DMS 273 (cell line): ENCODE measurements around the gene ANO3.
"Not testable (repeated sequence)": the region's sequence is repeated elsewhere in the genome, so short reads cannot be mapped to it uniquely, and the experiment has no call there.

Experiments
- DNase-seq: peaks from one replicate; lab custom pipeline; 2025; ENCODE audit not compliant: unreplicated experiment; lab: John Stamatoyannopoulos, UW

Gene ANO3

DNA sequence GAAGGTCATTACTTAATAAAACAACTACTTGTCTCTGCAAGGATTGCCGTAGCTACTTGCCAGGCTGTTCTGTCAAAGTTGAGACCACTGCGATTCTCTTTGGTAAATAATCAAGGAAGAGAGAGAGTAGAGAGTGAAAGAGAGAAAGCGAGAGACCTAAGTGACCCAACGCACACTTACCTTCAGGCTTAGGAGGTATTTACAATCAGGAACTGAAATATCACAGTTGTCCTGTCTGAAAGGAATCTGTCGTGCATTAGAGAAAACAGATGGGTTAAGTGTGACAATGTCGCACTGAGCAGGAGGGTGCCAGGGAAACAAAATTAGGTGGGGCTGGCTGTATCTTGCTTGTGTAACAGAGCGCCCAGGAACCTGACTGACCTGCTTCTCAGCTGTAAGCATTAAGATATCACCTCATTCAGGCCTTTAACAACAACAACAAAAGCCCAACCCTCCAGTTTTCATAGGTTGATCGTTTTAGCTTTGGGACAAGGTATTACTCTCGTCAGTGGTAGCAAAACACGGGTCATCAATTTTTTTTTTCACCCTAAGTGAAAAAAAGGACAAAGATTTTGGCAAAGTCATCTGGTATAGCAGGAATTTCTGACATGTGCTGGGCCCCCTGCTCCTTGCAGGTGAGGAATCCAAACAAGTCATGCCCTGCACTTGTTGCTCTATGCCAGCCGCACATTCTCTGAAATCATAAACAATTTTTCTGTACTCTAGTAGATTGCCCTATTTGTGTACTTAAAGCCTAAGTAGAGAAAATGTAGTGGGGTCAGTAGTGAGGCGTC lies 240.1 kb downstream of the ANO3 start, which contains the start of gene MUC15:
Gene MUC15 (minus strand): TSS at position 403 of the 794 bp plus-strand sequence. CDS start 5,169 bp downstream, outside the sequence.
- no peak for DNase-seq

DNA sequence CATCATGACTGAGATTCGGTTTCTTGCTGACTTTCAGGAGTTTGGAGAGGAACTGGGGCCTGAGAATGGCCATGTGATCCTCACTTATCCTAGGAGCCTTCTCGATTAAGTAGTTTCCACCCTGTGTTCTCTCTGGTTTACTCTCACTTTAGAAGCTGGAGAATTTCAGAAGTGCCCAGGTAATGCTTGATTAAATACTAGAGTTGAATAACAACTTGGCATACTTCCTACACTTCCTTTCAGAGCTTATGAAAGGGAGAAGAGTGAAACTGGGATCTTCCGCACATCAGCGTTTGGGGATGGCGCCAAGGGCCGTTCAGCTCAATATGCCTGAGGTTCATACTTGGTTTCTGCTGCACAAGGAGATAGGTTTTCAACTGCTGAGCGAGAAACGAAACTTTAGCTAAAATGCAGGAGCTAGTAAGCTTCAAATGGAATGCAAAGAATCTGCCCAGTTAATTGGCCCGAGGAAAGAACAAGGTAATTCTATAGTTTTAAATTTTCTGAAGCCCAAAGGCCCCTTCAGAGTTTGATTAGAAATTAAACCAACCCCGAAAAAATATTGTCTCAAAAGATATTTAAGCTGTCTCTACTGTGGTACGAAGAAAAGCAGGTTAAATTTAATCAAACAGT lies 241.0 kb downstream of the ANO3 start:
- no peak for DNase-seq

DNA sequence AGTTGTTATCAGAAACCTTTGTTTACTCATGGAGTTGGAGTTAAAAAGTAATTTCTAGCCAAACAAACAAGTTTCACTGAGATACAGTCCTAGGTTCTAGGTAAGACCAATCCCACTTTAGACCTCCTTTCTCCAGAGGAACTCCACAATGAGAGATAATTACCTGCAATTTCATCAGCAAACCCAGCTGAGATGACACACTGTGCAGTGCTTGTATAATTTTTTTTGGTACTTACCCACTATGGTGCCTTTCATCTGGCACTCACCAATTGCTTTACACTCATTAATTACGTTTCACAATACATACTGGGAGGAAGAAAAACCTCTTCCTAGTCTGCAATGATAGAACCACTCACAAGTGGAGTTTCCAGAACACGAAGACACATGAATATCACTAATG lies 242.0 kb downstream of the ANO3 start:
- no peak for DNase-seq

DNA sequence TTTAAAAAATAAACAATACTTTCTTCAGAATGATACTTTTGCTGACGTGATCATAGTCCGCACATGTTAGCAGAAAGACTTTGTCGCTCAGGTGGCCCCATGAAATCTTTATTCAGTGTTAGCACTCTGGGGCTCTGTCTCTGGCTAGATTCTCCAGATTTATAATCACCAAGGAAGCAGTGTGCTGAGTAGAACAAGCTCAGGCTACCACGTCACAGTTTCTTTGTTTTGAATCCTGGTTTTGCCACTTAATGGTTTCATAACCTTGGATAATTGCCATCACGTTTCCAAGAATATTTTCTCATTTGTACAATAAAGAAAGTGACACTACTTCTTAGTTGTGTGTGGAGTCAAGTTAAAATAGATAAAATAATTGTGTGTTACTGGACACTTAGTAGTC lies 244.0 kb downstream of the ANO3 start:
- DNase-seq = no peak

DNA sequence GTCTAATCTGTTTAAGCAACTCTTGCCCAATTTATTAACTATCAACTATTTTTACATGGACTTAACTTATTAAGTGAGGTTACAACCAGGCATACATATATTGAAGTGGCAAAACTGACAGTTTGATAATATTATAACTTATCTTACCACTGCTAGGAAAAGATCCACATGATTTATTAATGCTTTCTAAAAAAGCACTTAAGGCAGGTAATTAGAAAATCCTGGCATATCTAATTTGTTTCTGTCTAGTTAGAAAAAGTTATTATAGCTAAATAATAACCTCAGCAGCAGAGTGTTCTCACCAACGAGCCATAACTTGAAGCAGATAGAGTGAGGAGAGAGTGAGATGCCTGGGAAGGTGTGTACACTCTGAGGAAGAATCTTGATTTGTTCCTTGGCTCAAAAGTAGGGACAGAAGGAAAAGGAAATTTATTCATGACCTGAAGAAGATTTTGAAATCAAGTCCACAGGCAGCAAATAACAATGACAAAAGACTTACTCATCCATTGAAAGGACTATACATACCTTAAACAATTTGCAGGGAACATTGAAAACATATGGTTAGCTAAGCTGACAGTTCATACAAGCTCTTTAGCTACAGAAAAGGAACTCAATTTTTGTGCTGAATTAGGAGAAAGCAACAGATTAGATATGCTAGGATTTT lies 247.2 kb downstream of the ANO3 start:
- DNase-seq = no peak

DNA sequence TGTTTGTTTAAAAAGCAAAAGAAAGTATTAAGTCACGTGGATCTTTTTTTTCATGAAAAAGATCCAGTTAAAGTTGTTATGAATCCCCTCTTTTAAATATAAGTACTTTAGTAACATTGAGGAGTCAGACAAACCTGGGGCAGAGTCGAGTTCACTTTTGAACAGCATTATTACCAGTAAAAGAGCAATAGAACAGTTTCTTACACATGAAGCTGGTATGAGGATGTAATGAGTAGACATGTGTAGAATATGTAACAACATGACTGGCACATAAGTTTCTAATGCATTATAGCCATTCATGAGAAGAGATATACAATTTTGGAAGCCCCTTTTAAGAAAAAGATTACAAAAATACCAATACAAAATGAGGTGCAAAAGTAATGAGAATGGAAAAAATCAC lies 247.8 kb downstream of the ANO3 start:
- DNase-seq = no peak

DNA sequence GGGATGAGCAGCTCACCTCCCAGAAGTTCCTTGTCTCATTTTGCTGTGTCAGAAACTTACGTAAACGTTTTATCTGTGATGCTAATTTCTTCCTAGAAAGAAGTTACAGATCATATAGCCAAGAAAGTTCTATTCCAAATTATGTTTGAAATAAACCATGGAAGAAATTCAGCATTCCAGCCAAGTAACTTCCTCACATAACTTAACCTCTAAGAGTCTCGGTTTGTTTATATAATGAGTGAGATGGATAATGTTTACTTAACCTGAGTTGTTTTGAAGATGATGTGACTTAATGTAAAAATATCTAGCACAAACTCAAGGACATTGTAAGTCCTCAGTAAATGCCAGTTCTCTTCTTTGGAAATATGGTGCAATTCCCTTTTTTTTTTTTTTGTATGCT lies 249.0 kb downstream of the ANO3 start:
- DNase-seq = no peak

DNA sequence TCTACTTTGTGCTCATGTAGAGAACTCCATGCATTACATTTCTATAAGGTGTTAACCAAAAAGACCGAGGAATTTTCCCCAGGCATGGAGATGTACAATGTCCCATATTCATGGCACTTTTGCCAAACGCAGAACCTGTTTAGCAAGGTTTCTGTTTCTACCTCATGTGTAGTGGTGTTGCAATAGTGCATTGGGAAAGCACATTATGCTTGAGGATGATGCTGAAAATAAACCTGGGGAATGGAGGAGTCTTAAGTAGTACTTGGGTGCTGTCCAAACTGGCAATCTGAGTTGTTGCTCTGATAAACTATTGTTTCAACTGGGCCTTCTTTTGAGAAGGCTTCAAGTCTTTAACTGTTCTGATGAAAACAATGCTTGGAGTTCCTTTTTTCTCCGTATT lies 251.6 kb downstream of the ANO3 start:
- no peak for DNase-seq

DNA sequence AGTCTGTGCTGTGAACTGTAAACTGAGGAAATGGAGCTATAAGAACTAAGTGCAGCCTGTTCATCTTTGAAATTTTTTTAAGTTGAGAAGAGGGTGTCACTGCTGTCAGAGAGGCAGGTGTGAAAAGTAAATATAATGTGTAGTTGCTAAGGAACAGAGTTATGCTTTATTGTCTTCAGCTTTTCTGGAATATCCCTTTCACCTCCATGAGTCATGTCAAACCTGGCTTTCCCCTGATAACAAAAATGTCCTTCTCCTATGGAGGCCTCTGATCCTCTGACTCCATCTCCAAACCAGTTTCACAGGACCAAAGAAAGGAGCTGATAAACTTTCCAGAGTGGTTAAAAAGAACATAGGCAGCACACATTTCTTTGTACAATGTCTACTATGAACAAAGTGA lies 252.9 kb downstream of the ANO3 start:
- no peak for DNase-seq

DNA sequence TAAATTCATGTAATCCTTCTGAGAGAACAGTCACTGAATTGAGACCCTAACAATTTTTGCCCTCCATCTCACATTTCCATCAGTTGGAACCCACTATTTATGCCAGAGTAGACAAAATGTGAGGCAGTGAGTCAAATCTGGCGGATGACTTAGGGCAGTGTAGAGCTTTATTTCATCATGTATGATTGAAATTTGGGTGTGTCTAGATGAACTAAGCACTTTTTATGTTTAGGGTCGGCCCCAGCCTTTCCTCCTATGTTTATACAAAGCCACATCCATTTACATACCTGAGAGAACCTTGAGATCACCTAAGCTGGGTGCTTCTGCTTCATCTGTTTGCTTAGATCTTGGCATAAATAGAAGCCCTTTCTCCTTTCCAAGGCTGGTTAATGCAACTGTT lies 255.1 kb downstream of the ANO3 start:
- no peak for DNase-seq

DNA sequence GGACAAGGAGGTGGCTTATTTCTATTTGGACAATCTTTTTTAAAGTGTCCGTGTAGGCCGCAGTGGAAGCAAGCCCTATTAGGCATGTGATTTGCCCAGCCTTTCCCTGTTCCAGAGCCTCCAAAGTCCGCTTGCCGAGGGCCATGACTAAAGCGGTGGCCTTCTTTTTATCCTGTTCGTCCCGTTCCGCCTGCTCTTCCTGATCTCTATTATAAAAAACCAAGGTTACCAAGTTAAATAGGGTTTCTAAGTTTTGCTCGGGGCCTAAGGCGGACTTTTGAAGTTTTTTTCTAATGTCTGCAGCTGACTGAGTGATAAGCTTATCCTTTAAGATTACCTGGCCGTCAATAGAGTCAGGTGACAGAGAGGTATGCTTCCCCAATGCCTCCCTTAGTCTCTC lies 261.8 kb downstream of the ANO3 start:
- DNase-seq = no peak

DNA sequence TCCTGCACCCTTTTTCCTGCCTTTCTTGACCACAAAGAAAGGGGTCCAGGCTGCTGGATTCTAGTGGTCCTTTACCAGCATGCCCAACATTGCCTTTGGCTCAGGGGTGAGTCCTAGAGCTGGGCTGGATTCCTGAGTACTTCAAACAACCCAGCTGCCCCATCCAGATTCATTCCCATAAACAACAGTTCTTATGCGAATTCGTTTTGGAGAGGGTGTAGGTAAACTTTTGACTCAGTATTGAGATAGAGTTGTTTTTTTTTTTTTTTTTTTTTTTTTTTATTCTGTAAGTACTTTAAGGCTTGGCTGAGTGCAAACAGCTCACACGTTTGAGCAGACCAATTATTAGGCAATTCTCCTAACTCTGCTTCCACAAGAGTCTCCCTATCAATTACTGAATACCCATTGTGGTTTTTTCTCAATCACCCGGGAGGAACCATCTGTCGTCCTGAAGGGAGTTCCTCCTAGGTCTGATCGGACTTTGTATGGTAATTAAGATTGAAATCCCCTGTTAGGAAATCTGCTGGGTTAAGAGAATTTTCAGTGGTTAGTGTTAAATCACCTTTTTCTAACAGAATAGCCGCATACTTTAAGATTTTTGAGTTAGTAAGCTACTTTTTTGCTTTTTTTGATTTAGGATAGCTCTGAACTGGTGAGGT lies 263.4 kb downstream of the ANO3 start:
- DNase-seq = not testable (repeated sequence)

DNA sequence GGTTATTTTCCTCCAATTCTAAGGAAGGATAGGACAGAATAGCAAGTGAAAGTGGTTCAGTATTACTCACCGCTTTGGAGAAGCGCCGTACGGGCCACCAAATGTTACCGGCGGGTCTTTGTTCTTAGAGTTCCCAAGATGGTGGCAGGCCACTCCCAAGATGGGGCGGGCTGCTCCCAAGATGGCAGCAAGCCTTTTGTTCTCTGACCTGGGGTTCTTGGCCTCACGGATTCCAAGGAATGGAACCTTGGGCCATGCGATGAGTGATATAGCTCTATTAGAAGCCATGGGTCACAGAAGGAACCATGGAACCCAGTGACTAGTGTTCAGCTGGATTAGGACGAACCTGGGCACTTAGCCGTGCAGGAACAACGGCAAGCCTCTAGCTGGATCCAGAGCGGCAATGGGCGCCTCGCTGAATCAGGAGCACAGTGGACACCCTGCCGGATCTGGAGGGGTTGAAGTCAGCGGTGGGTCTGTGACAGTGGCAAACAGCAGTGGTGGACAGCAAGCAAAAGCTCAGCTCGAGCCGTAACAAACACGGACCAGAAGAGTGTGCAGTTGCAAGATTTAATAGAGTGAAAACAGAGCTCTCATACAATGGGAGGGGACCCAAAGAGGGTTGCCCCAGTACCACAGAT lies 265.2 kb downstream of the ANO3 start:
- not testable (repeated sequence) for DNase-seq

DNA sequence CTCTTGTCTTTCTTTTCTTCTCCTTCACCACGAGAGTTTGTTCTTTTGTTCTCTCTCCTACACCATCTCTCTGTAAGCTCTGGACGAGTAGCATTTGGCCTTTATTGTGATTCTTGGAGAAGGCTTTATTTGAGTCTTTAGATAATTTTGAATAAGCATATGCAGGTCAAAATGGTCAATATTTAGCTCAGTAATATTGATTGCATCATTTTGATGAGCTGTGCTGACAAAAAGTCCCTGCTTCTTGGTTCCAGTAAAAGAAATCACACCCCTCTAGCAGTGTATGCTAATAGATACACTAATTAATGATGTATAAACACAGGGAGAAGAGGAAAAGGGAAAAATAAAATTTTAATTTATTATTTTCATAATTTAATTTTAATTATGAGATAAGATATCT lies 266.0 kb downstream of the ANO3 start:
- no peak for DNase-seq

DNA sequence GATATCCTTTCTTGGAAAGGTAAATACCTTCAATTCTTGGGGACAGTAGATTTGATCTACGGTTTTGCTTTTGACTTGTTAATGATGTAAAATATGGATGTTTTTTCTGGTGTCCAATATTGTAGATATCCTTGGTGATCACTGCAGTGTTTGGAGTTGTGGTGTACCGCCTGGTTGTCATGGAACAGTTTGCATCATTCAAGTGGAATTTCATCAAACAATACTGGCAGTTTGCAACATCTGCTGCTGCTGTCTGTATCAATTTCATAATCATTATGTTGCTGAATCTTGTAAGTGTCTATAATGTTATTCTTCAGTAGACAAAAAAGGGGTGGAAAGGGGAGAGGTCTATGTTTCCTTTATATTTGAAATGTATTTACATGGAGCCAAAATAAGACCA lies 267.5 kb downstream of the ANO3 start:
- no peak for DNase-seq

DNA sequence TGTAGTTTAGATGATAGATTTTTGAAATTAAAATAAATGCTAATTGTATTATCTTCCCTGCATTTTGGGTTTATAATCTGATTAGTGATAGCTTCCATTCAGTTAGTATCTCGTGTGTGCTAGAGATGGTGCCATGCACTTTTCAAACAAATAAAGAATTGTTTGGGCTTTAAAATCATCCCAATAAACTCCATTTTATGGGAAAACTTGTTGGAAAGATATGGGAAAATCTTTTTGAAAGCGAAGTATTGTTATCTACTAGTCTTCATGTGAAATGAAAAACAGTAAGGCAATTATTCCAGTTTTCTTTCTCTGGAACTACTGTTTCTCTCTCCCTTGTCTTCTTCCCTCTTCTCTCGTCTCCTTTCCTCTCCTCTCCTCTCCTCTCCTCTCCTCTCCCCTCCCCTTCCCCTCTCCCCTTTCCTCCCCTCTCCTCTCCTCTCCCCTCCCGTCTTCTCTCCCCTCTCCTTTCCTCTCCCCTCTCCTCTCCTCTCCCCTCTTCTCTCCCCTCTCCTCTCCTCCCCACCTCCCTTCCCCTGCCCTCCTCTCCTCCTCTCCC lies 268.0 kb downstream of the ANO3 start:
- DNase-seq = no peak

DNA sequence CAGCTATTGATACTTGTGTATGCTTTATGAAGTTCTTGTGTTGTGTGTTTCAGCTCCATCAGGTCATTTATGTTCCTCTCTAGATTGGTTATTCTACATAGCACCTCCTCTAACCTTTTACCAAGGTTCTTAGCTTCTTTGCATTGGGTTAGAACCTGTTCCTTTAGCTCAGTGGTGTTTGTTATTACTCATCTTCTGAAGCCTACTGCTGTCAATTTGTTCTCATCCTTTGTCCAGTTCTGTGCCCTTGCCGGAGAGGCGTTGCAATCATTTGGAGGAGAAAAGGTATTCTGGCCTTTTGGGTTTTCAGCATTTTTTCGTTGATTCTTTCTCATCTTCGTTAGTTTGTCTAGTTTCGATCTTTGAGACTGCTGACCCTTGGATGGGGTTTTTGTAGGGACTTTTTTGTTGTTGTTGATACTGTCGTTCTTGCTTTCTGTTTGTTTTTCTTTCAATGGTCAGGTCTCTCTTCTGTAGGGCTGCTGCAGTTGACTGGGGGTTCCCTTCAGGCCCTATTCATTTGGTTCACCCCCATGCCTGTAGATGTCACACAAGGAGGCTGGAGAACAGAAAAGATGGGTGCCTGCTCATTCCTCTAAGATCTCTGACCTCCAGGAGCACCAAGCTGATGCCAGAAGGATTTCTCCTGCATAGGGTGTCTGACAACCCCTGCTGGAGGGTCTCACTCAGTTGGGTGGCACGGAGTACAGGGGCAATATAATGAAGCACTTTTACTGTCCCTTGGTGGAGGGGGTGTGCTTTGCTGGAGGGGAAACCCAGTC lies 276.0 kb downstream of the ANO3 start:
- DNase-seq = no peak

DNA sequence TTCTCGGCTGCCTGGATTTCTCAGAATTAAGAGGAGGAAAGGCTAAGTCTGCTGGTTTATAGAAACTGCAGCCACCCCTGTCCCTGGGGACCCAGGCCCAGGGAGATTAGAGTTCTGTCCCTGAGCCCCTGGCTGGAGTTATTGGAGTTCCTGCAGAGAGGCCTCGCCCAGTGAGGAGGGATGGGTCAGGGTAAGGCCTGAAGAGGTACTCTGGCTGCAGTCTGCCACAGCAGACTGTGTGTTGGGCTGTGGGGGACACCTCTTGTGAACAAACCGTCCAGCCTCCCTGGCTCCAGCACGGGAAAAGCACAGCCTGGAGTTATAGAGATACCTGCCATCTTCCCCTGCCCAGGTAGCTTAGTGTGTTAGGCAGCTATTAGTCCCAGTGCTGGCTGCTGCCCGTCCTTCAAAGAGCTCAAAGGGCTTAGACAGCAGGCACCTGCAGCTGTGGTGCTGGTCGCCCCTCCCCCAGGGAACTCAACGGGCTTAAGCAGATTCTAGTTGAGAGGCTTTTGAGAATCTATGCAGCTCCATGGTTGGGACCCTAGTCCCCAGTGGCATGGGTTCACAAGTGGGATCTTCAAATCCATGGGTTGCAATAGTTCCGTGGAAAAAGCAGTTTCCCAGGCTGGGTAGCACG lies 276.7 kb downstream of the ANO3 start:
- DNase-seq = no peak

DNA sequence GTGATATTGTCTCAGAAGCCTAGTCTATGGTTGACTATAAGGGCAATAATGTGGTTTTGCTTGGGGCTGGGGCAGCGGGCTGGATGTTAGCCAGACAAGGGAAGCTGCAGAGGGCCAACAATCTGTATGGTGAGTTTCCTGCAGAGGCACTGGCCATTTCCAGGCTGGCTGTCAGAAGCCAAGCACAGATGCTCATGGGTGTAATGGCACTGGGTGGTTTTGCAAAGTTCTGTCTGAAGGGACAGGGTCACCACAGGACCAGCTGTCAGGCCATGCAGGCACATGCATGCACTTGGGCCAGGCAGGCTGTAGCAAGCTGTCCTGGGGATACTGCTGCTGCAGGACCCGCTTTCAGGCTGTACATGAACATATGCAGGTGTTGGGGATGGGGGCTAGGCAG lies 281.8 kb downstream of the ANO3 start:
- DNase-seq = no peak

DNA sequence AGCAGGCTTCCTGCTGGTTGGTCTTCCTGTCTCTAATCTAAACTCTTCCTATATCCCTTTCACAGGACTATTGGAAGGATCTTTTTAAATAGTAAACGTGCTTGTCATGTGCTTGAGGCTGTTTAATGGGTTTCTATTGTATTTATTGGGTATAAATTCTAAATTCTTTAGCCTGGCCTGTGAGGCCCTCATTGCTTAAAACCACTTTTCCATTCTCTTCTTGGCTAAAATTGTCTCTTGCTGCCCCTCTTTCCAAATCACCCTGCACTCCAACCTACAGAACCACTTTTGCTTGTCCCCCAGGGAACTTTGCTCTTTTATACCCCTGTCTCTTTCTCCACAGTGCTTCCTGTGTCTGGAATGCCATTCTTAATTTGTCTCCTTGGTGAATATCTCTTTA lies 286.5 kb downstream of the ANO3 start:
- no peak for DNase-seq
